Type B pancreatic cell (in vitro differentiated cells): Measurements from ENCODE around the gene MARK2. TPM values are rescaled to one million over a fixed set of nuclear protein-coding genes. Genes with fewer than 3 reads are reported as not detected.

Experiments
- DNase-seq: peaks from one replicate; pipeline ENCODE4 v3.0.0; 2021; ENCODE audit warnings: mixed read lengths; ENCODE audit not compliant: unreplicated experiment; ENCODE audit errors: extremely low spot score
- H3K27ac Mint-ChIP-seq: 2 replicates; pipeline ENCODE4 v1.8.0; 2021; ENCODE audit warnings: mild to moderate bottlenecking, mixed read lengths
- H3K27me3 Mint-ChIP-seq: 2 replicates; pipeline ENCODE4 v1.8.0; 2021; ENCODE audit warnings: mixed read lengths
- H3K36me3 Mint-ChIP-seq: 2 replicates; pipeline ENCODE4 v1.8.0; 2021; ENCODE audit warnings: mixed read lengths
- H3K4me1 Mint-ChIP-seq: one replicate; pipeline ENCODE4 v1.8.0; 2021; ENCODE audit warnings: mixed read lengths; ENCODE audit not compliant: unreplicated experiment
- H3K4me3 Mint-ChIP-seq: 2 replicates; pipeline ENCODE4 v1.8.0; 2021; ENCODE audit warnings: mild to moderate bottlenecking, mixed read lengths
- H3K9me3 Mint-ChIP-seq: 2 replicates; pipeline ENCODE4 v1.8.0; 2021; ENCODE audit warnings: mixed read lengths
- total RNA-seq: library from RNA; stranded (reverse); gene quantifications from 2 replicates; pipeline ENCODE4 v1.2.1, GENCODE V29; 2021; ENCODE audit warnings: low replicate concordance
- TF ChIP-seq, protein P1 (sequence below): fragments of 200-600 bp; sonication (generic); conservative IDR thresholded peaks from 2 replicates; pipeline ENCODE4 v1.5.0; 2021; ENCODE audit warnings: antibody characterized with exemption, mild to moderate bottlenecking

MARK2 gene
- total RNA-seq, 1 donor from 2014 or later = 52.8 TPM

DNA sequence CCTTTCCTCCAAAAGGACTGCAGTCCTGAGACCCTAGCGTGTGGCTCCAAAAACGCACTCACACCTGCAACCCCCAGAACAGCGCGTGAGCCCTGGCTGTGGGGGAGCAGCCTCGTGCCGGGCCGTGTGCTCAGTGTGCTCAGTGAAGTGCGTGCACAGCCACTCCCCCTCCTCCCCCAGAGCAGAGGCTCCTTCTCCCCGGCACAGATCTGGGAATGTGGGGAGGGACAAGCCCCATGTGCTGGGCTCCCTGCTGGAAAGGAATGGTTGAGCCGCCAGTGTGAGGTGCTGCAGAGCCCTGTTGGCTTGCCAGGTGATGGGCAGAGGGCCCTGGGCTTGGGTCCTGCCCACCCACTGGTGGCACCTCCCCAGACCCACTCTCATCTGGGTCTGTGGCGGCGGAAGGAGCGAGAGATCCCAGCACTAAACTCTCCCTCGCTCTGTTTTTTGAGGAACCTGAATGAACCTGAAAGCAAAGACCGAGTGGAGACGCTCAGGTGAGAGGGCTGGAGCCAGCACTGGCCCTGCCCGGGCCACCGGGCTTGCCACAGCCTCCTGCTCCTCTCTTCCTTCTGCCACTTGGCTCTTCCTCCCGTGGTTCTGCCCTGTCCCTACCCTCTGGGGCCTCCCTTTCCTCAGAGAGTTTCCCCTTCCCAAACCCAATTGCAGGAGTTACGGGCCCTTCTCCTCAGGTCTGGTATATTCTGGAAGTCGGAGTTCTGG lies 69.1 kb downstream of the MARK2 start:
- Mint-ChIP-seq H3K27me3 (no peaks in the 10 kb centered on the region), H3K4me1 (peaks cover 9% of the 10 kb centered on the region), H3K4me3 (no peak overlapping the region), H3K27ac (no peak overlapping the region), H3K9me3 (no peaks in the 10 kb centered on the region), H3K36me3 (peaks cover 10% of the 10 kb centered on the region)
- TF ChIP-seq, protein P1, sequence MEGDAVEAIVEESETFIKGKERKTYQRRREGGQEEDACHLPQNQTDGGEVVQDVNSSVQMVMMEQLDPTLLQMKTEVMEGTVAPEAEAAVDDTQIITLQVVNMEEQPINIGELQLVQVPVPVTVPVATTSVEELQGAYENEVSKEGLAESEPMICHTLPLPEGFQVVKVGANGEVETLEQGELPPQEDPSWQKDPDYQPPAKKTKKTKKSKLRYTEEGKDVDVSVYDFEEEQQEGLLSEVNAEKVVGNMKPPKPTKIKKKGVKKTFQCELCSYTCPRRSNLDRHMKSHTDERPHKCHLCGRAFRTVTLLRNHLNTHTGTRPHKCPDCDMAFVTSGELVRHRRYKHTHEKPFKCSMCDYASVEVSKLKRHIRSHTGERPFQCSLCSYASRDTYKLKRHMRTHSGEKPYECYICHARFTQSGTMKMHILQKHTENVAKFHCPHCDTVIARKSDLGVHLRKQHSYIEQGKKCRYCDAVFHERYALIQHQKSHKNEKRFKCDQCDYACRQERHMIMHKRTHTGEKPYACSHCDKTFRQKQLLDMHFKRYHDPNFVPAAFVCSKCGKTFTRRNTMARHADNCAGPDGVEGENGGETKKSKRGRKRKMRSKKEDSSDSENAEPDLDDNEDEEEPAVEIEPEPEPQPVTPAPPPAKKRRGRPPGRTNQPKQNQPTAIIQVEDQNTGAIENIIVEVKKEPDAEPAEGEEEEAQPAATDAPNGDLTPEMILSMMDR = no peak
- no peak for DNase-seq

DNA sequence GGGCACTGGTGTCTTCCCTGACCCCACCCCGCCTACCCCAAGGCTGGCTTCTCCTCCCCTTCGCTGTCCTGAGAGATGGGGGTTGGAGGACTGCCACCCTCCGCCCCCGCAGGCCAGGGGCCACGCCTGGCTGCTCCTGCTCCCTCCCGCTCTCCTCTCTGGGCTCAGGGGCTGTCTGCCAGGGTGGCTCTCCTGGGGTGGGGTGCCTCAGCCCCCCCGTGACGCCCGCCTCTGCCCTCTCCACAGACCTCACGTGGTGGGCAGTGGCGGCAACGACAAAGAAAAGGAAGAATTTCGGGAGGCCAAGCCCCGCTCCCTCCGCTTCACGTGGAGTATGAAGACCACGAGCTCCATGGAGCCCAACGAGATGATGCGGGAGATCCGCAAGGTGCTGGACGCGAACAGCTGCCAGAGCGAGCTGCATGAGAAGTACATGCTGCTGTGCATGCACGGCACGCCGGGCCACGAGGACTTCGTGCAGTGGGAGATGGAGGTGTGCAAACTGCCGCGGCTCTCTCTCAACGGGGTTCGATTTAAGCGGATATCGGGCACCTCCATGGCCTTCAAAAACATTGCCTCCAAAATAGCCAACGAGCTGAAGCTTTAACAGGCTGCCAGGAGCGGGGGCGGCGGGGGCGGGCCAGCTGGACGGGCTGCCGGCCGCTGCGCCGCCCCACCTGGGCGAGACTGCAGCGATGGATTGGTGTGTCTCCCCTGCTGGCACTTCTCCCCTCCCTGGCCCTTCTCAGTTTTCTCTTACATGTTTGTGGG lies 69.9 kb downstream of the MARK2 start:
- Mint-ChIP-seq H3K27ac (no peak overlapping the region), H3K4me3 (no peak overlapping the region), H3K36me3 (peaks cover 6% of the 10 kb centered on the region), H3K4me1 (peaks cover 9% of the 10 kb centered on the region), H3K27me3 (no peaks in the 10 kb centered on the region), H3K9me3 (no peaks in the 10 kb centered on the region)
- TF ChIP-seq, protein P1 = no peak
- no peak for DNase-seq

DNA sequence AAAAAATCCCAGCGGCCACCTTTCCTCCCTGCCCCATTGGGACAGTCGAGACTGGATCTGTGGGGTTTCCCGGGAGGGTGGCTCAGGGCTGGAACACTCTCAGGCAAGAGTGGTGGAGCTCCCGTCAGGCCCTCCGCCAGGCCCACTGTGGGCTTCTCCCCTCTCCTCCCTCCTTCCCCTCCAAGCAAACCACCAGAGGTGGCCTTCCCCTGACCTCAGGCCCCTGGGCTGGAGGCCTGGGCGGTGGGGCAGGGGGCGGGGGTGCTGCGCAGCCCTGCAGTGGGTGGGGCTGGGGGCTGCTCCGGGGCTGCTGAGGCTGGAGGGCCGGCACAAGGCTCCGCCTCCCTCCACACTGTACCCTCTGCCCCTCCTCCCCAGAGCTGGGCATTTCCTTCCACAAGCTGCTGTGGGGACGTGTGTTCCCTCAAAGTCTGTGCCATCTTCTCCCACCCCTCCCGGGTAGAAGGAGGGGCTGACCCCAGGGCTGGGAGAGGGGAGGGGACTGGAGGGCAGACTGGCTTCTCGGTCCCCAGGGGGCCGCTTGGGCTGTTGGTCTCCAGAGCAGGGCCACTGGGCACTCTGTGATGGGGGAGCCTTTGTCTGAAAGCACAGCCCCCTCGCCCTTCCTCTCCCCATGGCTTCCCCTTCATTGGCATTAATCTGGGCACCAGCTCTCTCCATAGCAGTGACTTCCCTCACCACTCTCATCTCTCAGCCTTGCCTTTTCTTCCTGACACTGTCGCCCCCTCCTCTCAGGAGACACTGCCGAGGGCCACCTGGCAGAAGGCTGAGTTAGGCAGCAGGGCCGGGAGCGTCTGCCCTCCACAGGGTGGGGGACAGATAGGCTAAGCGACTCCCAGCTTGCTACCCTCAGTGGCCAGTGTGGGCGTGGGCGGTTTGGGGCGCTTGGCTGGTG lies 70.9 kb downstream of the MARK2 start:
- Mint-ChIP-seq H3K27me3 (no peaks in the 10 kb centered on the region), H3K4me3 (no peak overlapping the region), H3K27ac (no peak overlapping the region), H3K9me3 (no peaks in the 10 kb centered on the region), H3K36me3 (peaks cover 6% of the 10 kb centered on the region), H3K4me1 (peaks cover 9% of the 10 kb centered on the region)
- TF ChIP-seq, protein P1 = peak; percentile 7
- DNase-seq = no peak

DNA sequence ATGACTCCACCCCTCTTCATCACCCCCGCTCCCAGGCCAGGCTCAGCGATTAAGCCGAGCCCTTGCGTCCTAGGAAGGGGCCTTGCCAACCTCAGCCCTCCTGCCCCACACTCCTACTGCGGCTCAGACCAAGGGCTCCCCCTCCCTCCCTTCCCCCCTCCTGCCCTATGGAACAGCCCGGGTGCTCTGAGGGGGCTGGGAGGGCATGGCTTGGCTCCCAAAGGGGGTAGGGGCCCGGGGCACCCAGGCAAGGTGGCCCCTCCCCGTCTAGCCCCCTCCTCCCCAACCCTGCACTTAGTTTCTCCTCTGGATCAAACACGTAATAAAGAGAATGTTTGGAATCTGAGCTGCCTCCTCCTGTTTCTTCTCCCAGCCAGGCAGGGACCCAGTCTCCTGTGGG lies 71.8 kb downstream of the MARK2 start:
- DNase-seq = no peak
- no peak overlapping the region for H3K4me3 Mint-ChIP-seq
- peaks cover 9% of the 10 kb centered on the region for H3K4me1 Mint-ChIP-seq
- no peaks in the 10 kb centered on the region for H3K27me3 Mint-ChIP-seq
- TF ChIP-seq, protein P1 = no peak
- H3K9me3 Mint-ChIP-seq = no peaks in the 10 kb centered on the region
- H3K27ac Mint-ChIP-seq = no peak overlapping the region
- H3K36me3 Mint-ChIP-seq = peaks cover 6% of the 10 kb centered on the region

DNA sequence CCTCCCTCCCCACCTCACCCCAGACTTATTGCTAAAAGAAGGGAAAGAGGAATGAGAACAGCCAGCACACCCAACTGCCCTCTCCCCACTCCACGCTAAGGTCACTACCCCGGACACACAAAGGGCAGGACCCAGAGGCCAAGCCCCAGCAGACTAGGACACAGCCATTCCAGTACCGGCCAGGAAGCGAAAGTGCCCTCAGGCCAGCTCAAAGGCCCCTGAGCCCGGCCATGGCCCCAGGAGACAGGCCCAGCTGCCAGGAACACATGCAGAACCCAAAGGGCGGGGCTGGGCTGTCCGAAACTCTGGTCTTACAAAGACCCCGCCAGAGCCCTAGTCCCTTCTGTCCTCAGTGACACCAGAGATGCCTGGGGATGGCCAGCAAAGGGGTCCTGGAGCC lies 72.5 kb downstream of the MARK2 start:
- Mint-ChIP-seq H3K9me3 (no peaks in the 10 kb centered on the region), H3K27ac (no peak overlapping the region), H3K27me3 (no peaks in the 10 kb centered on the region), H3K4me3 (peak overlapping the region; percentile 49), H3K4me1 (peaks cover 6% of the 10 kb centered on the region), H3K36me3 (peaks cover 6% of the 10 kb centered on the region)
- TF ChIP-seq, protein P1 = no peak
- no peak for DNase-seq
